ENCODE measurements around the gene SLC8A1. TPM values are rescaled to one million over a fixed set of nuclear protein-coding genes. Genes with fewer than 3 reads are reported as not detected.

SLC8A1 gene
- total RNA-seq, 2 donors from 2014 or later: 4.7 to 6.3 TPM

DNA sequence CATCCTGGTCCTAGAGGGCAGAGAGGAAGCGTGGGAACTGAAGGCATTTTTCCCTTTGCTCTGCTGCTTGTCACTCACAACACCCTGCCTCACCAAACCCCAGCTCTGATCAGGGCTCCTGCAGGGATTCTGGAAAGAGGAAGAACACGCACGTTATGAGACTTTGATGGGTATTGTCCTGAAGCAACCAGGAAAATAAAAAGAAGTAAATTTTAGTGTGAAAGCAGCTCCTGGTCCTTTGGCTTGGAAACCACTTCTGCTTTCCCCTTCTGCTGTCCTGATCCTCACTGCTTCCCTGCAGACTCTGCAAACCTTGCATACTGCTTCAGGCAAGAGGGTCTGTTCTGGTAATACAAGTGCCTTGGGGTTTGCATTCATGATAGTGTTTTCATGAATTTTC, 164.1 kb downstream of the SLC8A1 start:
- Mint-ChIP-seq H3K36me3 (ENCODE audit: low read depth) (no peaks in the 10 kb centered on the region), H3K27me3 (ENCODE audit: insufficient read depth) (no peaks in the 10 kb centered on the region), H3K9me3 (no peaks in the 10 kb centered on the region), H3K4me3 (no peak overlapping the region), H3K4me1 (peaks cover 33% of the 10 kb centered on the region), H3K27ac (peak overlapping the region; percentile 66)
- no peak overlapping the region for H3K27ac ChIP-seq (ENCODE audit: low read depth, low read length)
- H3K9me3 ChIP-seq (ENCODE audit: control insufficient read depth, low read length): no peaks in the 10 kb centered on the region
- peaks cover 15% of the 10 kb centered on the region for H3K4me1 ChIP-seq (ENCODE audit: control insufficient read depth, insufficient read depth, low read length)
- TF ChIP-seq, protein P1, sequence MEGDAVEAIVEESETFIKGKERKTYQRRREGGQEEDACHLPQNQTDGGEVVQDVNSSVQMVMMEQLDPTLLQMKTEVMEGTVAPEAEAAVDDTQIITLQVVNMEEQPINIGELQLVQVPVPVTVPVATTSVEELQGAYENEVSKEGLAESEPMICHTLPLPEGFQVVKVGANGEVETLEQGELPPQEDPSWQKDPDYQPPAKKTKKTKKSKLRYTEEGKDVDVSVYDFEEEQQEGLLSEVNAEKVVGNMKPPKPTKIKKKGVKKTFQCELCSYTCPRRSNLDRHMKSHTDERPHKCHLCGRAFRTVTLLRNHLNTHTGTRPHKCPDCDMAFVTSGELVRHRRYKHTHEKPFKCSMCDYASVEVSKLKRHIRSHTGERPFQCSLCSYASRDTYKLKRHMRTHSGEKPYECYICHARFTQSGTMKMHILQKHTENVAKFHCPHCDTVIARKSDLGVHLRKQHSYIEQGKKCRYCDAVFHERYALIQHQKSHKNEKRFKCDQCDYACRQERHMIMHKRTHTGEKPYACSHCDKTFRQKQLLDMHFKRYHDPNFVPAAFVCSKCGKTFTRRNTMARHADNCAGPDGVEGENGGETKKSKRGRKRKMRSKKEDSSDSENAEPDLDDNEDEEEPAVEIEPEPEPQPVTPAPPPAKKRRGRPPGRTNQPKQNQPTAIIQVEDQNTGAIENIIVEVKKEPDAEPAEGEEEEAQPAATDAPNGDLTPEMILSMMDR (conservative IDR thresholded peaks at IDR 0.05): no peak
- WGBS, 2 experiments (ENCODE audit: insufficient coverage in 1 of 2, insufficient read length in 1 of 2): 89% methylated on average over 3 of the region's 3 CpGs; no CpG with 5 or more reads in 1 of the 2 experiments
- no peaks in the 10 kb centered on the region for H3K36me3 ChIP-seq (ENCODE audit: control insufficient read depth, insufficient read depth, low read length)
- DNase-seq: no peak
- no peak overlapping the region for H3K9ac ChIP-seq (ENCODE audit: extremely low read depth, low read length, poor library complexity, severe bottlenecking)
- no peak overlapping the region for H3K4me3 ChIP-seq (ENCODE audit: low read length)
- H3K27me3 ChIP-seq (ENCODE audit: control insufficient read depth, insufficient read depth, low read length, poor library complexity, severe bottlenecking): no peaks in the 10 kb centered on the region

DNA sequence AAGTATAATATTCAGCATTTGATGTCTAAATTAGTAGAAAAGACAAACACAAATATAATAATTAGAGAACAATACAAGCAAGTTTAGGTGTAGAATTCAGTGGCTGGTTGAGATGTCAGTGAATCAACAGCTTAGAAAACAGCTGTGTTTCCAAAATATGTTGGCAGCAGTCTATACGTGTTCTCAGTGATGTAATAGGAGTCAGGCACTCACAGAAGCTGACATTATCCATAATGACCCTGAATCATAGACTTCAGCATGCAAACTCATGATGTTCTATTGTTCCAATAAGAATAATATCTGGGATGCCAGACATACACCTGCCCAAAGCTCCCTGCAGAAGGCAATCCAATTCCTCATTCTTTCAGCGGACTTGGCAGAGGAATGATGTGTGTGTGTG, 164.7 kb downstream of the SLC8A1 start:
- H3K36me3 Mint-ChIP-seq (ENCODE audit: low read depth): no peaks in the 10 kb centered on the region
- DNase-seq: no peak
- TF ChIP-seq, protein P1 (conservative IDR thresholded peaks at IDR 0.05): no peak
- no peak overlapping the region for H3K9ac ChIP-seq (ENCODE audit: extremely low read depth, low read length, poor library complexity, severe bottlenecking)
- 91 to 92% methylated on average over 1 to 2 of the region's 2 CpGs for WGBS, 2 experiments (ENCODE audit: insufficient coverage in 1 of 2, insufficient read length in 1 of 2)
- peaks cover 15% of the 10 kb centered on the region for H3K4me1 ChIP-seq (ENCODE audit: control insufficient read depth, insufficient read depth, low read length)
- H3K4me3 ChIP-seq (ENCODE audit: low read length): no peak overlapping the region
- no peaks in the 10 kb centered on the region for H3K27me3 ChIP-seq (ENCODE audit: control insufficient read depth, insufficient read depth, low read length, poor library complexity, severe bottlenecking)
- H3K9me3 Mint-ChIP-seq: no peaks in the 10 kb centered on the region
- no peak overlapping the region for H3K27ac ChIP-seq (ENCODE audit: low read depth, low read length)
- H3K4me1 Mint-ChIP-seq: peaks cover 33% of the 10 kb centered on the region
- no peak overlapping the region for H3K27ac Mint-ChIP-seq
- no peaks in the 10 kb centered on the region for H3K36me3 ChIP-seq (ENCODE audit: control insufficient read depth, insufficient read depth, low read length)
- no peaks in the 10 kb centered on the region for H3K27me3 Mint-ChIP-seq (ENCODE audit: insufficient read depth)
- H3K9me3 ChIP-seq (ENCODE audit: control insufficient read depth, low read length): no peaks in the 10 kb centered on the region
- H3K4me3 Mint-ChIP-seq: no peak overlapping the region

DNA sequence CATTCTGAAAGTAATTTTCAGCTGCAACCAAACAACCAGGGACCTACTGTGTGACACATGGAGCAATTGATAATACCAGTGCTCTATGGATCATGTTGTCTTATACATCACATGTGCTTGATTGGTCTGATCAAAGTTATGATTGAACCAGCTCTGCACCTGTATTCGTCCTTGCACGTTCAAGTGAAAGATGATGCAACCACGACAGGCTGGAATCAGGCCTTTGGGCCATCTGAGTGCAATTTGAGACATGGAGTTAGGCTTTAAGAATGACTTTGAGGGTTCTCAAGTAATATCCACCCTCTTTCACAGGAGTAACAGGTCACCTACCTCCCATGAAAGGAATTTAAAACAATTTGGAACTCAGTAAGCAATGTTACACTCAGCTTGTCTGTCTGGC, 165.2 kb downstream of the SLC8A1 start:
- DNase-seq: no peak
- Mint-ChIP-seq H3K36me3 (ENCODE audit: low read depth) (no peaks in the 10 kb centered on the region), H3K4me1 (peaks cover 38% of the 10 kb centered on the region), H3K4me3 (no peak overlapping the region), H3K27me3 (ENCODE audit: insufficient read depth) (no peaks in the 10 kb centered on the region), H3K27ac (no peak overlapping the region), H3K9me3 (no peaks in the 10 kb centered on the region)
- Histone ChIP-seq H3K36me3 (ENCODE audit: control insufficient read depth, insufficient read depth, low read length) (no peaks in the 10 kb centered on the region), H3K4me1 (ENCODE audit: control insufficient read depth, insufficient read depth, low read length) (peaks cover 15% of the 10 kb centered on the region), H3K9me3 (ENCODE audit: control insufficient read depth, low read length) (no peaks in the 10 kb centered on the region), H3K9ac (ENCODE audit: extremely low read depth, low read length, poor library complexity, severe bottlenecking) (no peak overlapping the region), H3K4me3 (ENCODE audit: low read length) (no peak overlapping the region), H3K27me3 (ENCODE audit: control insufficient read depth, insufficient read depth, low read length, poor library complexity, severe bottlenecking) (no peaks in the 10 kb centered on the region), H3K27ac (ENCODE audit: low read depth, low read length) (no peak overlapping the region)
- TF ChIP-seq, protein P1 (conservative IDR thresholded peaks at IDR 0.05): no peak
- 91 to 100% methylated on average over 3 of the region's 3 CpGs for WGBS, 2 experiments (ENCODE audit: insufficient coverage in 1 of 2, insufficient read length in 1 of 2)
